Activated naive CD4-positive, alpha-beta T cell treated with anti-CD3 and anti-CD28 coated beads, Interleukin-2, amount 10 ng/mL, durations not matched to agents 7 days and 5 days (primary cell): ENCODE measurements around the gene SAA1.
A peak's percentile ranks its signal among the peaks of the same experiment; 100 is the strongest.
"Not testable (repeated sequence)": the region's sequence is repeated elsewhere in the genome, so short reads cannot be mapped to it uniquely, and the experiment has no call there.

Experiments used
- CTCF ChIA-PET: fragments of 350-600 bp; sonication (Branson Sonifier 250); formaldehyde crosslinking; loops from one replicate; lab custom pipeline; 2021; ENCODE audit warnings: antibody characterized with exemption; lab: Charles Lee
- DNase-seq: peaks from one replicate; pipeline ENCODE4 v3.0.0-alpha.2; 2020
- H3K27ac Mint-ChIP-seq: one replicate; pipeline ENCODE4 v1.8.0; 2021; ENCODE audit warnings: mild to moderate bottlenecking, moderate library complexity, mixed read lengths
- H3K27me3 Mint-ChIP-seq: one replicate; pipeline ENCODE4 v1.8.0; 2021; ENCODE audit warnings: mild to moderate bottlenecking, mixed read lengths
- H3K36me3 Mint-ChIP-seq: one replicate; pipeline ENCODE4 v1.8.0; 2021; ENCODE audit warnings: mixed read lengths
- H3K4me1 Mint-ChIP-seq: one replicate; pipeline ENCODE4 v1.8.0; 2021; ENCODE audit warnings: mixed read lengths
- H3K4me3 Mint-ChIP-seq: one replicate; pipeline ENCODE4 v1.8.0; 2021; ENCODE audit warnings: mild to moderate bottlenecking, moderate library complexity, mixed read lengths
- H3K9me3 Mint-ChIP-seq: one replicate; pipeline ENCODE4 v1.8.0; 2021; ENCODE audit warnings: mixed read lengths

SAA1 gene

GRCh38 chr11:18245396-18245795, 20.7 kb upstream of the SAA1 start:
- CTCF ChIA-PET, result interaction anchor here (0.6 to 3.0 kb wide), 8 partner anchors 14 to 517 kb away, joined by 3 to 15 read pairs (median 5); partner anchors contain the start of genes GTF2H1 and HPS5
- H3K36me3 Mint-ChIP-seq, result no peaks in the 10 kb centered on the region

DNA sequence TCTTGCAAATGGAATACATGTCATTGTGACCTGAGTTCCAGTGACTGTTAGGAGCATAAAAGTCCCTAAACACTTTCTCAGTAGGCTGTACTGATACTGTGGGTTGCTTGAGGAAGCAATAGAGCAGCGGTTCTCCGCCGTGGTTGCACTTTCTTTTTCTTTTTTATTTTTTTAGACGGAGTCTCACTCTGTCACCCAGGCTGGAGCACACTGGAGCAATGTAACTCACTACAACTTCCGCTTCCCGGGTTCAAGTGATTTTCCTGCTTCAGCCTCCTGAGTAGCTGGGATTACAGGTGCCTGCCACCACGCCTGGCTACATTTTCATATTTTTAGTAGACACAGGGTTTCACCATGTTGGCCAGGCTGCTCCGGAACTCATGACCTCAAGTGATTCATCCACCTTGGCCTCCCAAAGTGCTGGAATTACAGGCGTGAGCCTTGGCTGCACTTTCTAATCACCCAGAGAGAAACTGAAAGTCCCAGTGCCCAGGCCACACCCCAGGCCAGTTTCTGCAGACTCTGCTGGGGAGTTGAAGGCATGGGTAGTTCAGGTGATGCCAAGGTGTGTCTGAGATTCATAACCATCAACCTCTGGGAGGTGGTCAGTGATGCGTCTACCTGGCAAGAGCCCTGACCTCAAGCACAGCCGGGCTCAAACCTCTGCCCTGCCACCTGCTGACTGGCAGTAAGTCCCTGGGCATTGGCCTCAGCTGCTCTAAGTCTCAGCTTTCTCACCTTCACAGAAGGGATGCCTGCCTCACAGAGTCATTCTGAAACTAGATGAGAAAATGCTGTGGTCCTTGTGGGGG, 19.5 kb upstream of the SAA1 start:
- H3K27me3 Mint-ChIP-seq, result peaks cover 22% of the 10 kb centered on the region
- not testable (repeated sequence) for H3K9me3 Mint-ChIP-seq, H3K36me3 Mint-ChIP-seq
- peak; percentile 46 for DNase-seq
- peak overlapping the region; percentile 48 for H3K4me3 Mint-ChIP-seq
- H3K27ac Mint-ChIP-seq, result peak overlapping the region; percentile 83
- peaks cover 32% of the 10 kb centered on the region for H3K4me1 Mint-ChIP-seq
- CTCF ChIA-PET, result interaction anchor here (0.9 to 2.0 kb wide), 4 partner anchors 75 to 516 kb away, joined by 3 to 4 read pairs (median 4); partner anchors contain the start of genes GTF2H1 and HPS5

More at GRCh38 chr11:18245396-18245795, 20.7 kb upstream of the SAA1 start:
- Mint-ChIP-seq H3K27me3 (peaks cover 18% of the 10 kb centered on the region), H3K27ac (no peak overlapping the region), H3K4me3 (no peak overlapping the region), H3K4me1 (peaks cover 32% of the 10 kb centered on the region), H3K9me3 (no peaks in the 10 kb centered on the region)
- no peak for DNase-seq

GRCh38 chr11:18247191-18247581, 18.9 kb upstream of the SAA1 start:
- peaks cover 32% of the 10 kb centered on the region for H3K4me1 Mint-ChIP-seq
- not testable (repeated sequence) for H3K9me3 Mint-ChIP-seq

GRCh38 chr11:18248561-18248960, 17.5 kb upstream of the SAA1 start, which contains the start of gene SAA2:
TSS of gene SAA2 (minus strand) at chr11:18248668. CDS start at chr11:18248011, 657 bp downstream.
- CTCF ChIA-PET, result interaction anchor here (0.7 kb wide), 1 partner anchor 474 kb away, joined by 3 read pairs; no protein-coding TSS in a partner anchor
- Mint-ChIP-seq H3K9me3 (no peaks in the 10 kb centered on the region), H3K27ac (no peak within 1 kb of the TSS), H3K4me3 (no peak within 1 kb of the TSS), H3K4me1 (peaks cover 32% of the 10 kb centered on the region), H3K27me3 (peaks cover 19% of the 10 kb centered on the region), H3K36me3 (no peaks in the 10 kb centered on the region)
- DNase-seq, result no peak

More at GRCh38 chr11:18247191-18247581, 18.9 kb upstream of the SAA1 start:
- not testable (repeated sequence) for H3K4me3 Mint-ChIP-seq, DNase-seq, H3K36me3 Mint-ChIP-seq
- peaks cover 24% of the 10 kb centered on the region for H3K27me3 Mint-ChIP-seq
- H3K27ac Mint-ChIP-seq, result peak overlapping the region; percentile 83
- CTCF ChIA-PET, result interaction anchor here (2.0 kb wide), 1 partner anchor 74 kb away, joined by 4 read pairs; the partner anchor contains the start of genes GTF2H1 and HPS5

- H3K4me3 Mint-ChIP-seq, result no peak overlapping the region
These were observed 12.8 kb upstream of the SAA1 start for GRCh38 chr11:18253233-18253632.

DNA sequence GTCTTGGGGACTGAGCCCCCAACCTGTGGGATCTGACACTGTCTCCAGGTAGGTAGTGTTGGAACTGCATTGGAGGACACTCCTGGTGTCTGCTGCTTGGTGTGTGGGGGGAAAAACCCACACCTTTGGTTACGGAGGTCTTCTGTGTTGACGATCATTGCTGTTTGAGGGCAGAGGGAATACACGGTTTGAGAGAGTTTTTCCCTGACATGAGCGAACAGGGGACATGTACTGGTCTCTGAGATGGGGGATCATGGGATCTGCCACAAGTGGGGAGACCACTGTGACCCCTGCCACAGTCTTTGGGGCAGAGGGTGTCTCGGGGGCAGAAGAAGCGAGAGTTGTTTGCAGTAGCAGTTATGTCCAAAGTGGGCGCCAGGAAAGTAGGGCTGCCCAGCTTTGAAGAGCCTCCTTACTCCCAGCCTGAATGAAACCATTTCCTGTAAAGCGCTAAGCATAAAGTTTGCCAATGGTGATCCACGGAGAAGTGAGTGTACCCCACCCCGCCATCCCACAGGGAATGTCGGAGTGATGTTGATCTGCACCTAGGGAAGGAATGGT, 12.2 kb upstream of the SAA1 start:
- Mint-ChIP-seq H3K4me3 (no peak overlapping the region), H3K4me1 (peaks cover 3% of the 10 kb centered on the region), H3K9me3 (no peaks in the 10 kb centered on the region), H3K27me3 (peaks cover 37% of the 10 kb centered on the region), H3K27ac (no peak overlapping the region), H3K36me3 (no peaks in the 10 kb centered on the region)
- no peak for DNase-seq
- CTCF ChIA-PET, result interaction anchor here (1.6 kb wide), 1 partner anchor 10 kb away, joined by 7 read pairs; no protein-coding TSS in a partner anchor

More at GRCh38 chr11:18253233-18253632, 12.8 kb upstream of the SAA1 start:
- no peaks in the 10 kb centered on the region for H3K36me3 Mint-ChIP-seq
- peaks cover 3% of the 10 kb centered on the region for H3K4me1 Mint-ChIP-seq
- H3K9me3 Mint-ChIP-seq, result no peaks in the 10 kb centered on the region
- no peak for DNase-seq
- CTCF ChIA-PET, result interaction anchor here (1.6 kb wide), 1 partner anchor 9 kb away, joined by 7 read pairs; no protein-coding TSS in a partner anchor
- peaks cover 41% of the 10 kb centered on the region for H3K27me3 Mint-ChIP-seq
- no peak overlapping the region for H3K27ac Mint-ChIP-seq

DNA sequence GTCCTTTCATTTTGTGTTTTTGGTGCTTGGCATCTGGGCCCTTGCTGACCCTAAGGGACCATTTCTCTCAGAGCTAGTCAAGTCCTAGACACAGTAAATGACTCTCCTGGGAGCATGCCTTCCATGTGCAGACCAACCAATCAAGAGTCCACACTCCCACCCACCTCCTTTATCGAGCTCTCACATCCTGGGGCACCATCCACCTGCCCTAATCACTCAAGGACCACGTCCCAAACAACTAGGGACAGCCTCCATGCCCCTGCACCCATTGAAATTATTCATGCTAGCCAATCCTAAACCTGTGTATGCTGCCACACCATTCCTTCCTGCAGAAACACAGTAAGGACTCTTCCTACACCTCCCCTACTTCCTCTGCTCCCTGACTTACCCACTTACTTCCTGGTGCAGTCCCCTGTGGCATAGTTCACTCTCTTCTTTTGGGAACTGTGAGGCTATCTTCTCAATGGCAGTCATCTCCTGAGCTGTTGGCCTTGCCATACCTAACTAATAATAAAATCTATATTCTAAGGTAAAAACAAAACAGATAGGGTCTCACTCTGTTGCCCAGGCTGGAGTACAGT, 11.2 kb upstream of the SAA1 start:
- no peak for DNase-seq
- no peaks in the 10 kb centered on the region for H3K9me3 Mint-ChIP-seq
- H3K4me3 Mint-ChIP-seq, result no peak overlapping the region
- no peaks in the 10 kb centered on the region for H3K36me3 Mint-ChIP-seq
- H3K4me1 Mint-ChIP-seq, result peaks cover 3% of the 10 kb centered on the region
- peaks cover 32% of the 10 kb centered on the region for H3K27me3 Mint-ChIP-seq
- H3K27ac Mint-ChIP-seq, result no peak overlapping the region
- CTCF ChIA-PET, result interaction anchor here (1.4 kb wide), 1 partner anchor 11 kb away, joined by 4 read pairs; no protein-coding TSS in a partner anchor

DNA sequence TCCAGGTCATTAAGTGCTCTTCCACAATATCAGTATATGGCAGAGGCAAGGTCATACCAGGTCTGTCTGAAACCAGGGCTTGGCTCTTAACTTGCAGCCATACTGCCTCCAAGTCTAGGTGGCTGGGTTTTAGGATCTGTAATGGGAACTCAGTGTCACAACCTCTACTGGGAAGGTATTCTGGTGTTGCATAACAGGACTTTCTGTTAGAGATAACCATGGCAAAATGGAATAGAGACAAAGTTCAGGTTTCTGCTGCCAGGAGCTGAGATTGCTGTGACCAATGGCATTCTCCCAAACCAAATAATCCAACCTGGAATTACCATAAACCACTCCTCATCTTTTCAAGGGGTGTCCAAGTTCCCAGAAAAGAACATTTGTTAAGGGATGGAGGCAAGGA, 6.8 kb upstream of the SAA1 start:
- no peaks in the 10 kb centered on the region for H3K9me3 Mint-ChIP-seq
- CTCF ChIA-PET, result interaction anchor here (2.8 kb wide), 1 partner anchor 15 kb away, joined by 10 read pairs; no protein-coding TSS in a partner anchor
- H3K4me3 Mint-ChIP-seq, result no peak overlapping the region
- no peaks in the 10 kb centered on the region for H3K36me3 Mint-ChIP-seq
- DNase-seq, result no peak
- H3K27me3 Mint-ChIP-seq, result peaks cover 18% of the 10 kb centered on the region
- no peak overlapping the region for H3K27ac Mint-ChIP-seq
- peaks cover 5% of the 10 kb centered on the region for H3K4me1 Mint-ChIP-seq

GRCh38 chr11:18261721-18262120, 4.3 kb upstream of the SAA1 start:
- H3K4me3 Mint-ChIP-seq, result no peak overlapping the region
- H3K27me3 Mint-ChIP-seq, result peaks cover 20% of the 10 kb centered on the region
- H3K36me3 Mint-ChIP-seq, result no peaks in the 10 kb centered on the region
- H3K9me3 Mint-ChIP-seq, result no peaks in the 10 kb centered on the region
- peaks cover 10% of the 10 kb centered on the region for H3K4me1 Mint-ChIP-seq
- DNase-seq, result no peak
- CTCF ChIA-PET, result no interaction called here
- H3K27ac Mint-ChIP-seq, result no peak overlapping the region

- H3K36me3 Mint-ChIP-seq, CTCF ChIA-PET, H3K27ac Mint-ChIP-seq, DNase-seq, H3K4me3 Mint-ChIP-seq, H3K9me3 Mint-ChIP-seq: not testable (repeated sequence)
- H3K27me3 Mint-ChIP-seq, result peaks cover 21% of the 10 kb centered on the region
- H3K4me1 Mint-ChIP-seq, result peaks cover 14% of the 10 kb centered on the region
These were observed 3.2 kb upstream of the SAA1 start for GRCh38 chr11:18262681-18263350.

- Mint-ChIP-seq H3K4me3 (no peak overlapping the region), H3K27ac (no peak overlapping the region), H3K4me1 (peaks cover 18% of the 10 kb centered on the region), H3K36me3 (no peaks in the 10 kb centered on the region), H3K9me3 (no peaks in the 10 kb centered on the region), H3K27me3 (peaks cover 22% of the 10 kb centered on the region)
- no peak for DNase-seq
- CTCF ChIA-PET, result interaction anchor here (0.6 kb wide), 1 partner anchor 20 kb away, joined by 3 read pairs; no protein-coding TSS in a partner anchor
These were observed 2.0 kb upstream of the SAA1 start for GRCh38 chr11:18264035-18264434.

DNA sequence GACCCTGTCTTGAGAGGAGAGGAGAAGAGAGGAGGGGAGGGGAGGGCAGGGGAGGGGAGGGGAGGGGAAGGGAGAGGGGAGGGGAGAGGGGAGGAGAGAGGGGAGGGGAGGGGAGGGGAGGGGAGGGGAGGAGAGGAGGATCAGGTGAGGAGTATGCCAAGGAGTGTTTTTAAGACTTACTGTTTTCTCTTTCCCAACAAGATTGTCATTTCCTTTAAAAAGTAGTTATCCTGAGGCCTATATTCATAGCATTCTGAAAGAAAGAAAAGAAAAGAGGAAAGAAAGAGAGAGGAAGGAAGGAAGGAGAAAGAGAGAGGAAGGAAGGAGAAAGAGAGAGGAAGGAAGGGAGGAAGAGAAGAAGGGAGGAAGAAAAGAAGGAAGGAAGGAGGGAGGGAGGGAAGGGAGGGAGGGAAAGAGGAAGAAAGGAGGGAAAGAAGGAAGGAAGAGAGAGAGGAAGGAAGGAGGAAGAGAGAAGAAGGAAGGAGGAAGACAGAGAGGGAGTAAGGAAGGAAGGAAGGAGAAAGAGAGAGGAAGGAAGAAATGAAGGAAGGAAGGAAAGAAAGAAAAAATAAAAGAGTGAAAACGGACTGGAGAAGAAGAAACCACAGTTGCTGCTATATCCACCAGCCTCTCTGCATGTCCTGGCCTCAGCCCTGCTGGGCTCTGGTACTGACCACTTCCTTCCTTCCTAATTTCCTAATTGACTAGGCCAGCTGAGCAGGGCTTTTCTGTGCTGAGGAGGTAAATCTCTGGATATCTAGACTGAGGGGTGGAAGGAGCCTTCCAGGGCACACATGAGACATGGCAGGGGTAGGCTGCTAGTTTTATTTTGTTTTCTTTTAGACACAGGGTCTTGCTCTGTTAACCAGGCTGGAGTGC, 1.1 kb upstream of the SAA1 start:
- Mint-ChIP-seq H3K36me3 (no peaks in the 10 kb centered on the region), H3K27me3 (peaks cover 22% of the 10 kb centered on the region), H3K27ac (no peak overlapping the region), H3K9me3 (no peaks in the 10 kb centered on the region), H3K4me3 (no peak overlapping the region), H3K4me1 (peaks cover 18% of the 10 kb centered on the region)
- CTCF ChIA-PET, result no interaction called here
- DNase-seq, result no peak
